B cell (primary cell): ENCODE results near the gene GLB1L3.

ENCODE experiments used
- EZH2 ChIP-seq: IDR thresholded peaks from 2 replicates; pipeline ENCODE4 v1.6.1; 2012; ENCODE audit warnings: borderline replicate concordance, low read depth, mild to moderate bottlenecking, moderate library complexity, low read length; ENCODE audit not compliant: insufficient read depth, poor library complexity, severe bottlenecking
- TF ChIP-seq, protein P1 (sequence below): fragments of 200-600 bp; IDR thresholded peaks from one replicate; pipeline ENCODE4 v1.8.0; 2022; ENCODE audit warnings: antibody characterized with exemption, mild to moderate bottlenecking

GRCh38 chr11:134228625-134229024 is 47.6 kb upstream of the GLB1L3 start:
- TF ChIP-seq, protein P1, sequence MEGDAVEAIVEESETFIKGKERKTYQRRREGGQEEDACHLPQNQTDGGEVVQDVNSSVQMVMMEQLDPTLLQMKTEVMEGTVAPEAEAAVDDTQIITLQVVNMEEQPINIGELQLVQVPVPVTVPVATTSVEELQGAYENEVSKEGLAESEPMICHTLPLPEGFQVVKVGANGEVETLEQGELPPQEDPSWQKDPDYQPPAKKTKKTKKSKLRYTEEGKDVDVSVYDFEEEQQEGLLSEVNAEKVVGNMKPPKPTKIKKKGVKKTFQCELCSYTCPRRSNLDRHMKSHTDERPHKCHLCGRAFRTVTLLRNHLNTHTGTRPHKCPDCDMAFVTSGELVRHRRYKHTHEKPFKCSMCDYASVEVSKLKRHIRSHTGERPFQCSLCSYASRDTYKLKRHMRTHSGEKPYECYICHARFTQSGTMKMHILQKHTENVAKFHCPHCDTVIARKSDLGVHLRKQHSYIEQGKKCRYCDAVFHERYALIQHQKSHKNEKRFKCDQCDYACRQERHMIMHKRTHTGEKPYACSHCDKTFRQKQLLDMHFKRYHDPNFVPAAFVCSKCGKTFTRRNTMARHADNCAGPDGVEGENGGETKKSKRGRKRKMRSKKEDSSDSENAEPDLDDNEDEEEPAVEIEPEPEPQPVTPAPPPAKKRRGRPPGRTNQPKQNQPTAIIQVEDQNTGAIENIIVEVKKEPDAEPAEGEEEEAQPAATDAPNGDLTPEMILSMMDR = no peak
- TF ChIP-seq EZH2 = no peak
